HG03025 (cell line): Measurements from ENCODE around the gene MICAL3.

ENCODE experiments used
- ATAC-seq: cut with Tn5 transposase; IDR thresholded peaks from one replicate; pipeline ENCODE4 v1.9.1; 2021; ENCODE audit warnings: mild to moderate bottlenecking, moderate library complexity; ENCODE audit not compliant: unreplicated experiment, low FRiP score

The MICAL3 gene

DNA sequence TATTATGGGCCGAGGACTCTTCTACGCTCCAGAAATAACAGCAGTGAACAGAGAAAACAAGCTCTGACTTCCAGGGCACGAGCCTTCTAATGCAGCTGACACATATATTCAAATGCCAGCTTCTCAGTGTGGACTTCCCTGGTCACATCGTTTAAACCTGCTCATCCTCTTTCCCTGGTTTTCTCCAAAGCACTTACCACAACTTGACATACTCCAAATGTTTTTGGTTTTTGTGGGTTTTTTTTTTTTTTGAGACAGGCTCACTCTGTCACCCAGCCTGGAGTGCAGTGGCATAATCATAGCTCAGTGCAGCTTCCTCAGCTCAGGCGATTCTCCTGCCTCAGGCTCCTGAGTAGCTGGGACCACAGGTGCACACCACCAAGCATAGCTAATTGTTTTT, 105.5 kb downstream of the MICAL3 start:
- no peak for ATAC-seq

DNA sequence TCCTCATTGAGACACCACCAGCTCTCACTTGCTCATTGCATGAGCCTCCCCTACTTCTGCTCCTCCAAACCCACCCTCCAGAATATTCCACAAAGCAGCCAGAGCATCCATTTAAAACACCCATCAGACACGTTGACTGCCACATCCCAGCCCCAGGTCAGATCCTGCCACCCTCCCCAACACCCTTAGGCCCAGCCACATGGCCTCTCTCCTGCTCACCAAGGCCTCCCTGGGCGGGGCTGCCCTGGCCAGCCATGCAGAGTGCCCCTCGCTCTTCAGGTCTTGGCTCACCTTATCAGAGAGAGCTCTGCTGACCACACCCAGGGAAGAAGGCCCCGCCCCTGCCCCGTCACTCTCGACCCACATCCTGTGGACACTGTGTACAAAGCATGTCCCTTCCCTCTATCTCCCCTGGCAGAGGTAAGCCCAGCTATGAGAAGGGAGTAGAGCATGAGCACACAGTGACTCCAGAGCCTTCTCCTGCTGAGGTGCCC, 106.8 kb downstream of the MICAL3 start:
- no peak for ATAC-seq

DNA sequence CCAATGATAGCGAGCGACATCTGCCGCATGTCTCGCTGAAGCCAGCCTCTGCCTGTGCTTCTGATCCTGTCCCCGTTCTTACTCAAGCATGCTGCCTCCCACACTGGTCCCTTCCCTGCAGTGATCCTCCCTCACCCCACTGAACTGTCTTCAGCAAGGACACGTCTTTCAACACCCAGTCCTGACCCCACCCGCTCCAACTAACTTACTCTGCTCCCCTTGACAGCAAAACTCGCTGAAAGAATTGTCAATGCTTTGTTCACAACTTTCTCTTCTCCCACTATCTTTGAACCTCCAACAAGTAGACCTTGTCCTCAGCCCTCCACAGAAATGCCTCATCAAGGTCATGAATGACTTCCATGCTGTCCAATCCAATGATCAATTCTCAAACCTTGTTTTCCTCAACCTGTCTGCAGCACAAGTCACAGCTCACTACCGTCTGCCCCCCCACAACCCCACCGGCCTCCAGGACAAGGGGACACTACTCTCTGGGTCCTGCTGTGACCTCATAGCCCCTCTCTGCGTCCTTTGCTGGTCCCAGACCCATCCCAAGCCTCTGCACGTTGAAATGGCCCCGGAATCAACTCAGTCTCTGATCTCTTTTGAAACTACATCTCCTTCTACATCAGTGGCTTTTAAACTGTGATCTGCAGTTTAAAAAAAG, 108.0 kb downstream of the MICAL3 start:
- no peak for ATAC-seq

DNA sequence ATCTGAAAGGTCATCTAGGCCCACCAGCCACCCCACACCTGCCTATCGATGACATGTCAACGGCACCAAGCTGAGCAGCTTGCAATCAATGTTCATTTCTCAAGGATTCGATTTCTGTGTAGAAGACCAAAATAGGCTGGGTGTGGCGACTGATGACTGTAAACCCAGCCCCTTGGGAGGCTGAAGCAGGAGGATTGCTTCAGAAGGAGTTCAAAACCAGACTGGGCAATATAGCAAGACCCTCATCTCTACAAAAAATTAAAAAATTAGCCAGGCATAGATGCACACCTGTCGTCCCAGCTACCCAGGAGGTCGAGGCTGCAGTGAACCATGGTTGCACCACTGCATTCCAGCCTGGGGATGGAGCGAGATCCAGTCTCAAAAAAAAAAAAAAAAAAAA, 108.7 kb downstream of the MICAL3 start:
- no peak for ATAC-seq

DNA sequence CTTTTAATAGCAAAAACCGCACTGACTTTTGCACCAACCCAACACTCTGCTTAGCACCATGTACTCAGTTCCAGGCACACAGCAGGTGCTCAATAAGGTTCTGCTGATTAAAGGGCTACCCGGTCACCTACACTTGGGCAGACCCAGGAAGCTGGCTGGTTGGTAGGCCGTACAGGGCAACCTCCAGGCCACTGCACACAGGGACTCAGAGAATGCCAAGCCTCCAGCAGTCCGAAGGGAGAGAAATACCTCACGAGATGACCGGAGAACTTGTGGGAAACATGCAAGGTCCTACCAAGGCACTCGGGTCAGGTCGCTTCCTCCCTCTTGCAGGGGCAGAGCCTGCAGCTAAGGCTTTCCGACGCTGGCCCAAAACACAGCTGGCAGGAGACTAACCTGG, 109.2 kb downstream of the MICAL3 start:
- no peak for ATAC-seq

DNA sequence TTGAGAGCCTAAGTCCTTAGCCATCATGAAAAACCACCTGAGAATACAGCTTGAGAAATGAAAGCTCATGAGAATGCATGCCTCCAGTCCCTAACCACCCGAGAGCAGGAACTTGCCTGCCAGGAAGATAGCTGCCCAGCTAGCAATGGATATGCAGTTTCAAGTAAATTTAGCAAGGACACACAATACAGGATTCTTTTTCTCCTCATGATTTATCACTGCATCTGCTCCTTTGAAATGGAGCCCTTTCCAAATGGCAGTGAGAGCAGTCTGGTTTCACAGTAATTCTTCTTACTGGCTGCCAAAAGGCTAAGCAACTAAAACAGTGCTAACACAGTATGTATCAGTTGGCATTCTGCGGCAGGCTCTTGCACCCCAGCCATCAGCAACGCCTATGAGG, 109.9 kb downstream of the MICAL3 start:
- ATAC-seq = no peak

DNA sequence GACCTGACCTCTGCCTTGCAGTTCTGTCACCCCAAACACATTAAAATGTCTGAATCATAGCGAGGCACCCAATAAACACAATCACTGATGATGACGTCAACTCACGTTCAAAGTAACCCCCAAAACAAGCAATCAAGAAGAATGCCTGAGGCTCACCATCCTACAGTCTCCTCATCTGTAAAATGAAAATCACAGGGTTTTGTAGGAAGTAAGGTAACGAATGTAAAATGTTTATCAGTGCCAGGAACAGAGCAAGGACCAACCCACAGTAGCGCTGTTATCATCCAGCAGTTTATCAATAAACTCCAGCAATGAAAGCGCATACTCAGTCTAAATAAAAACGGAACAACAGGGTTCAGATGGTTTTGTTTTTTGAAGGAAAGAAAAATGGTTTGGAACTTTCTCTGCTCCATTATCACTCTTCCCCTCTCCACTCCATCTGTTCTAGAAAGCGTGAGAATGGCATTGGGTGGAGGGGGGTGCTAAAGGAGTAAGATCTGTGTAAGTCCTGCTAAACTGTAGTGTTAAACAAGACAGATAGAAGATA, 110.5 kb downstream of the MICAL3 start:
- ATAC-seq = no peak

DNA sequence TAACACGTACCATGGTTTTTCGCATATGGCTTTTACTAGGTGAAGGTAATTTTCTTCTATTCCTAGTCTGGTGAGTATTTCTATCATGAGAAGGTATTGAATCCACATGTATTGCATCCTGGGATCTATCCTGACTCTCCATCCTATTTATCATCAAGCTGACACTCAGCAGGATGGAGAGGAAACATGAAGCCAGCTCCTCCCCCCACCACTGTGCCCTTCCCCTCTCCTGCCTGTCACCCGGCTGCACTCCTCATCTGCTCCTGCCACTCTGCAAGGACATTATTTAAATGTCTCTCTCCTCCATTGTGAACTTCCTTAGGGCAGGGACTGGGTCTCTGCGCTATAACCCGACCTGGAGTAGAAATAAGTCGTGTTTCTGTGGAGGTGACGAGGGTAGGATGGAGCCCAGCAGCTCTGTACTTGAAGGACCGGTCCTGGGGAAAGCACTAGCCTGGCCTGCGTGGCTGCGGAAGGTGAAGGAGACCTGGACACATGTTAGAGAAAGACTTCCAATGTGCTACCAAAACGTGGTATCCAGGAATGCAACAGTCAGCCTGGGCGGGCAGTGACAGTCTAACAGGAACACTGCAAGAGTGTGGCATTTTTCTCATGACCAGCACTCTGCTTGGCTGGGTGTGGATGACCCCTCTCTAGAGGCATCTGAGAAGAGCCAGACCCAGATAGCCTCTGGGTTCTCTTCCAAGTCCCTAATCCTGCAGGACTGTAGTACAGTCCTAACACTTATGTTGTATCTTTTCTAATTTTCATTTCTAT, 111.2 kb downstream of the MICAL3 start:
- no peak for ATAC-seq

DNA sequence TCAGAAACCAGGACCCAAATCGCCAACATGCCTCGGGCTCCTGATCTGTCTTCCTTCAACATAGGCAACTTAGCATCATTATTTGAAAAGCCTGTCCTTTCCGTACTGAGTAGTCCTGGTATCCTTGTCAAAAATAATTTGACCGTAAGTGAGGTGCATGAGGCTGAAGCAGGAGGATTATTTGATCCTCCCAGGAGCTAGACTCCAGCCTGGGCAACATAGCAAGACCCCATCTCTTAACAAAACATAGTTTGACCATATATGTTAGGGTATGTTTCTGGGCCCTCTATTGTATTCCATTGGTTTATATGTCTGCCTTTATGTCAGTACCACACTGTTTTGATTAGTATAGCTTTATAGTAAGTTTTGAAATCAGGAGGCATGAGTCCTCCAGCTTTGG, 112.5 kb downstream of the MICAL3 start:
- no peak for ATAC-seq

DNA sequence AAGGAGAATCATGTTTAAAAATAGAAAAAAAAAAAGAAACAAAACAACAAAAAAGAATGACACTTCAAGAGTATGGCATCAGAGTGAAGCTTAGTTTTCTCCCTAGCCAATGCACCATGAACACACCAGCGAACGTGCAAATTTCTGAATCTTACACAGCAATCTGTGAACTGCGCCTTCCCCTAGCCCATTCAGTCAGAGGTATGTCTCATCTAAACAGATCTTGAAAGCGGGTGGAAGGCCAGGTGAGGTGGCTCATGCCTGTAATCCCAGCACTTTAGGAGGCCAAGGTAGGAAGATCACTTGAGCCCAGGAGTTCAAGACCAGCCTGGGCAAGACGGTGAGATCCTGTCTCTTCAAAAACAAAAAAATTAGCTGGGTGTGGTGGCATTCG, 113.1 kb downstream of the MICAL3 start:
- no peak for ATAC-seq

DNA sequence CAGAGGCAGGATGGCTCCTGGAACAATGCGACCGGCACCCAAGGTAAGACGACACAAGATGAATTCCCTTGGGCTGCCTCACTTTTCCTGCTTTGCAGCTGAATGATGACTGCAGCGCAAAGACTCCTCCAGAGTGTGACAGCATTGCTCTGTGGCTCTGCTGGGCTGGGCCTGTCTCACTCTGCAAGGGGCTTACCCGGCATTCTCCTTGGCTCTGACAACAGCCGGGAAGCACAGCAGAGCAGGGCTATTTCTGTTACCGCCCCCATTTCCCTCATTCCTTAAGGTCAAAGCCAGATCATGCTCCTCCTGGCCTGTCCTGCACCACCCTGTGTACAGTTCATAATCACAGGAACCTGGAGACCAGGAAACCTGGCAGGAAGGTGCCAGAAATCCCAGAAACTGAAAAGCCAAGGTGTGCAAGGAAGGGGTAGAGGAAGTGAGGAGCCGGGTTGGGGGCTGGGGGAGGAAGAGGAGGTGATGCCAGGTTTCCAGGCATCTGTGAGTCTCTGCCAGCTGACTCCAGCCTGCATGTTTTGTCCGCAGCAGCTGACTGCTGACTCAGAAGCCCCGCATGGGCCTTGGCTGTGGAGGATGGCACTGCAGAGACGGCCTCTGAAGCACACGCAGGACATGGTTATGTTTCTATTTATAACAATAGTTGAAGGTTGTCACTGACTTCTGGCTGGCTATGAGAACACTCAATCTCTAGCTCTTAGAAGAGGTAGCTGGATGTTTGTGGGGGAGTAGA, 113.6 kb downstream of the MICAL3 start:
- ATAC-seq = no peak

DNA sequence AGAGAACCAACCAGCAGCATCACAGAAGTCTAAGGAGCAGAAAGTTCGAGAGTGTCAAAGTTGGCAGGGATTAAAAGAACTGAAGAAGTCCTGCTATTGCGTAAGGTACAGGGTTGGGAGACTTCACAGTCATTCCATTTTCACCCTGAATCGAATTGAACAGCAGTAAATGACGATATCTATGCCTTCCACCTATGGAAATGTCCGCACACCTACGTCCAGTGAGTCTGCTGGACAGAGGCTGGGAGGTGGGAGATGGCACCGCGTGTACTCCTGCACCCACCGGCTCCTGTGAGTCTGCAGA, 116.7 kb downstream of the MICAL3 start:
- ATAC-seq = no peak

DNA sequence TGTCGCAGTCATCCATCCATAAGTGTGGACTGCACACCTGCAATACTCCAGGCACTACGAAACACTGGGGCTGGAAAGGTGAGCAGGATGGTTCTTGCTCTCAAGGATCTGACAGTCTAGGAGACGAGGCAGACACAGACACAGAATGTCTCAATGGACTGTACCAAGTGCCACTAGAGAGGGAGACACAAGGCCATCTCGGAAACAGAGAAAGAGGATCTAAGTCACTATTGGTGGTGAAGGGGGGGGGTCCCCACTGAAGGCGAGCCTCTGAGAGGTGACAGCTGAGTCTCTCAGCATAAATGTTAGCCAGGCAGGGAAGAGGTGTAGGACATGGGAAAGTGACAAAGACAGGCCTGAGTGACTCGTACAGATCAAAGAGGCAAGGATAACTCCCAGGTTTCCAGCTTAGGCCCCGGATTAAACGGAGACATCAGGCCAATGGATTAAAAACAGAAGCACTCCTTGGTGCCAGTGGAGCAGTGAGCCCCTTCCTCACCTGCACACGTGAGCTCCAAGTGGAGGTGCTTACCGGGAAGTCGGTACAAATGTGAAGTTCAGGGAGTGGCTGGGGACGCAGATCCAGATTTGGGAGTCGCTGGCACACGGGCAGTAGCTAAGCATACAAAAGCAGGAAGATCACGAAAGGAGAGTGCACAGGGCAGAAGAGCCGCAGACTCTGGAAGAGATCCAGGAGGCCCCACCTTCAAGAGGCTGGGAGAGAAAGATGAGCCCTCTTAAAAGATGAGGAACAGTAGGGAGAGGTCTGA, 117.2 kb downstream of the MICAL3 start:
- no peak for ATAC-seq

DNA sequence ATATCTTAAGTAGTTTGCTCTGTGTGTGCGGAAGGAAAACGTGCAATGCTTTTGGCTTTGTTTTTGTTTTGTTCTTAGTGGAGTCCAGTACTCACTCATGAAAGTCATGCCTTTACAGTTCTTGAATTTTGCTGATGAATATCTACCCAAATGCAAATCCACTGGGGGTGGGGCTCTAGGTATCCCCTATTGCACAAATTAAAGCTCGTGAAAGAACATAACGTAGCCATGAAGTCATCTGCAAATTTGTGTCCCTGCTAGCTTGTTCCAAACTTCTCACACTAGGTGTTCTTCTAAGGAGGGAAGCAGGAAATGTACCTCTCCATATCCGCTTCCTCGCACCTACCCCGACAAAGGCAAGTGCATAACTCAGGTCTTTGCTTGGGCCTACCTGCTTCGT, 118.9 kb downstream of the MICAL3 start:
- no peak for ATAC-seq

DNA sequence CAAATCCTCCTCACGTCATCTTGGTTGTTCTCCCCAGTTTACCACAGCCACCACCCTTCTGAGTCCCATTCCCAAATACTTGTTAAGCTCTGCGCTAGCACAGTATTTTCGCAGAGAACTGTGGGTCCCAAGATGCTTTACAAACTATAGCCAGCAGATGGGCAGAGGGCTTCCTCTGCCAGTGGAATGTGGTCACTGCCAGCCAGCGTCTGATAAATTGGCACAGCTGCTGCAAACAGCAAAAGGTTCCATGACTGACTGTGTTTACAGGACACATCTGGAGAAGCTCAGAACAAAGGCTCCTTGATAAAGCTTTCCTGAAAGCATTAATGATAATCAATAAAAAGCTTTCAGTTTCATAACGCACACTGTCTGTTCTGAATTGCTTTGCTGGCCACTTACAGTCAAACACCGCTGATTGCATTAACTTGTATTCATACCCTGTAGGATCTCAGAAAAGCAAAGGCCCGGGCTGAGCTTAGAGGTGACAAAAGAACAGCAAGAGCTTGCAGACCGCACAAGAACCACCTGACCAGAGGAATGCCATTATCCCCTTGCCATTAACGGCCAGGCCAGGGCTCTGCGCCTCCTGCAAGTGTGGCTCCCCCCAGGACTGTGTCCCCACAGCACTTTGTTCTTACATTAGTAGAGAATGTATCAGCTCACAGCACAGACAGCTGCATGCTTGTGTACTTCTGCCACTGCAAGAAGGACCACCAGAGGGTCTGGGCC, 120.6 kb downstream of the MICAL3 start:
- ATAC-seq = no peak

DNA sequence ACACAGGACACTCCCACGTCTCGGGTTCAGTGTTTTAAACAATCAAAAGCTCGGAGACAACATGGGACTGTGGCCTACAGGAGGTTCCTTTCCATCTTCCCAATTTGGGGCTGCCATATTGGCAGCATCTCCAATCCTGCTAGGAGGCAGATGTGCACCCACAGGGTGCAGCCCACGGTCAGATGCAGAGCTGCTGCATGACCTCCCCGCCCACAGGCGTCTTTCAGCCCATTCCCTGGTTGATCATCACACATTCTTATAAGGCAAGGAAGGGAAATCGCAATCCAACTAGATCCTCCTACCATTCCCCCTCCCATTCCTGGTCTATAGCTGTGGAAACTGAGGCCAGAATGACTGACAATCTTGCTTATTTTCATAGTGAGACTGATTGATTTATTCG, 121.4 kb downstream of the MICAL3 start:
- ATAC-seq = no peak

DNA sequence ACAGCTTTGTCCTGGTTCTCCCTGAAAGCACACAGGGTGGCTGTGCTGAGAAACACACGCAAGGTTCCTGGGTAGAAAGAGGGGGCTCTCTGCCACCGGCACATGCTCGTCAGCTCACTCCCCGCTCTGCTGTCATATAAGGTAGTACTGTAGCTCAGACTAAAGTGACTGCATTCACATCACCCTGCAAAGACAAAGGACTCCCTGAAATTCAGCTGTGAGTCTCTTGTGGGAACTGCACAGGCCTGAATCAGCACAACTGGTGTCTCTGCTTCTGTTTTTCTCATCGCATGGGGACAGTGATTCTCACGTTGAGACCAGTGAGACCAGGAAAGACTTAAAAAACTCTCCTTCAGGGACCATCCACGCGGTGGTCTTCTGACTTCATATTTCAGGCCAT, 126.0 kb downstream of the MICAL3 start:
- ATAC-seq = no peak

DNA sequence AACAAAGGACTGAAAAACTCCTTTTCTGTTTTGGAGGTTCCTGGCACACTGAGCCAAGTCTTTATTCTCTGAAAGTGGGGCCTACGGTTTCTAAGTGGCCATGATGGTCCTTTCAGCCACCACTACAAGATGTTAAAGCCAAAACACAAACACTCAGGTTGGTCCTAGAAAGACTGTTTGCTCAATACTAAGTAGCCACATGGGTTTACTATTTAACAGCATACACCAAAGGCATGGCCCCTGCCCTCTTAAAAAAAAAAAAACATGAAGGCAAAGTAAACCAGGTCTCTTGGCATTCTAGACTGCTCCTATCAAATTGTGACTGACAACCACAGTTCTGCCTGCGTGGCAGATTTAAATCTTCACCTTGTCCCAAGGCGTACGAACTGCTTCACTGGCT, 126.5 kb downstream of the MICAL3 start:
- no peak for ATAC-seq

DNA sequence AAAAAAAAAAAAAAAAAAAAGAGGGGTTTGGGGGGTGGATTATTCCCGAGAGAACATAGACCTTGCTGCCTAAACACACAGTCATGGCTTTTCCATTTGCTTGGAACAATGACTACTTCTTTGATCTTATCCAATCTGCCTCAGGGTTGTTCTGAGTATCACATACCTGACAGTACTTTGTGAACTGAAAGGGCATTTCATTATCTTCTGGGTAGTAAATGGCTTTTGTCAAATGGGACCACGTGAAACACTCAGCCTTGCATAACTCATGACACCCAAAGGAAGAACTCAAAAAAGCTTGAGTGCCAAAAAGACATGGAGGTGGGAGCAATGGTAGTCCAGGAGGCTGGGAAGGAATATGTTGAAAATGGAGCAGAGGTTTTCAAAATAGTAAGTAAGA, 126.9 kb downstream of the MICAL3 start:
- no peak for ATAC-seq

DNA sequence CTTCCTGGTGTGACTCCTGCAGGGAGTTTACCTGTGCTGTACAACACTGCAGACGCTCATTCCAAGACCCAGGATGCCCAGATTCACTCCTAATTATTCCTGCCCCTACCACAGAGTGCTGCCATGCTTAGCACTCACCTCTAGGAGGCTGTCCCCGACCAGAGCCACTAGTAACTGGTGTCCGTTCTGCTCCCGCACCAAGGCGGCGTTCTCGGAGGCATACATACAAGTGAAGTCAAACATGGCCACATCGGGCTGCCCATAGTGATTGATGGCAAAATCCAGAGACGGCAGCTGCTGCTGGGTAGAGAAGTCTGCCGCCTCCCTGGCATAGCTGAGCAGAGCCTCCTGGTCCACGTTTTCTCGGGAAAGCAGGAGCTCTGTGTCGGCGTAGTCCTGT, 127.8 kb downstream of the MICAL3 start:
- ATAC-seq = no peak
